ENCODE data around the gene CTNNA3. TPM values are rescaled to one million over a fixed set of nuclear protein-coding genes. Genes with fewer than 3 reads are reported as not detected.

Gene CTNNA3
- total and polyA plus RNA-seq, 2 of the 4 experiments (the other 2 are of a cell fraction) = 0.19 to 0.90 TPM

DNA sequence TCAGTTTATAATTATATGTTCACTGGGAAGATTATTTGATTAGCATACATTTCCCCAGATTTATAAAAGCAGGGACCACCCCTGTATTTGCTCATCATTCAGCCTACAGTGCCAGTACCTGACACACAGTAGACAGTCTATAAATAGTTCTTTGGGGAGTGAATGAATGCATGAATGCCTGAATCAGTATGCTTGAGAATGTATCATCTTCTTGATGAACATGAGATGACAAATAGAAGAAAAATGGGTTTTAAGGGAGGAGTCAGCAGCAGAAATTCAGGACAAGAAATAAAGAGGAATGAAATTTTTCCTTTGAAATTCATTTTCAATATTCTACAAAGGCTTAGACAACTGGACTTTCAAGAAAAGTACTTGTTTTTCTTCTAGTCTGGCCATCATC is 1066.0 kb downstream of the CTNNA3 start:
- BruUV-seq (replicated peaks) = no TSS peak
- CTCF ChIA-PET = no interaction called here
- intact Hi-C loops (cut with micrococcal nuclease) = no loop called here

More for the DNA sequence above, 1066.0 kb downstream of the CTNNA3 start:
- POLR2A ChIA-PET (ENCODE audit: unreplicated experiment) = no interaction called here
- TF ChIP-seq RCOR1 (IDR thresholded peaks at IDR 0.05; ENCODE audit: insufficient replicate concordance, low read length) (no peak), RFX5 (IDR thresholded peaks at IDR 0.05; ENCODE audit: low read depth, low read length) (no peak), MAZ (IDR thresholded peaks at IDR 0.05; ENCODE audit: borderline replicate concordance, low read depth, low read length) (no peak), MXI1 (IDR thresholded peaks at IDR 0.05; ENCODE audit: borderline replicate concordance, low read depth, low read length) (no peak), MAFK (IDR thresholded peaks at IDR 0.05; ENCODE audit: low read depth, low read length) (no peak), FOS (IDR thresholded peaks at IDR 0.05; ENCODE audit: low read depth, low read length) (no peak), SMC3 (IDR thresholded peaks at IDR 0.05; ENCODE audit: low read depth, low read length) (no peak), CHD1 (IDR thresholded peaks at IDR 0.05; ENCODE audit: low read depth, low read length) (no peak), CEBPB (IDR thresholded peaks at IDR 0.05; ENCODE audit: low read depth, low read length) (no peak), BHLHE40 (IDR thresholded peaks at IDR 0.05; ENCODE audit: low read depth, low read length) (no peak), NFE2L2 (IDR thresholded peaks at IDR 0.05; ENCODE audit: low read depth, low read length) (no peak), POLR2A (IDR thresholded peaks at IDR 0.05; ENCODE audit: low read depth, low read length) (no peak), RAD21 (IDR thresholded peaks at IDR 0.05; ENCODE audit: low read length) (no peak)
- TF ChIP-seq, protein P1, sequence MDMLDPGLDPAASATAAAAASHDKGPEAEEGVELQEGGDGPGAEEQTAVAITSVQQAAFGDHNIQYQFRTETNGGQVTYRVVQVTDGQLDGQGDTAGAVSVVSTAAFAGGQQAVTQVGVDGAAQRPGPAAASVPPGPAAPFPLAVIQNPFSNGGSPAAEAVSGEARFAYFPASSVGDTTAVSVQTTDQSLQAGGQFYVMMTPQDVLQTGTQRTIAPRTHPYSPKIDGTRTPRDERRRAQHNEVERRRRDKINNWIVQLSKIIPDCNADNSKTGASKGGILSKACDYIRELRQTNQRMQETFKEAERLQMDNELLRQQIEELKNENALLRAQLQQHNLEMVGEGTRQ (IDR thresholded peaks at IDR 0.05; ENCODE audit: low read depth, low read length) = no peak
- TF ChIP-seq, protein P2, sequence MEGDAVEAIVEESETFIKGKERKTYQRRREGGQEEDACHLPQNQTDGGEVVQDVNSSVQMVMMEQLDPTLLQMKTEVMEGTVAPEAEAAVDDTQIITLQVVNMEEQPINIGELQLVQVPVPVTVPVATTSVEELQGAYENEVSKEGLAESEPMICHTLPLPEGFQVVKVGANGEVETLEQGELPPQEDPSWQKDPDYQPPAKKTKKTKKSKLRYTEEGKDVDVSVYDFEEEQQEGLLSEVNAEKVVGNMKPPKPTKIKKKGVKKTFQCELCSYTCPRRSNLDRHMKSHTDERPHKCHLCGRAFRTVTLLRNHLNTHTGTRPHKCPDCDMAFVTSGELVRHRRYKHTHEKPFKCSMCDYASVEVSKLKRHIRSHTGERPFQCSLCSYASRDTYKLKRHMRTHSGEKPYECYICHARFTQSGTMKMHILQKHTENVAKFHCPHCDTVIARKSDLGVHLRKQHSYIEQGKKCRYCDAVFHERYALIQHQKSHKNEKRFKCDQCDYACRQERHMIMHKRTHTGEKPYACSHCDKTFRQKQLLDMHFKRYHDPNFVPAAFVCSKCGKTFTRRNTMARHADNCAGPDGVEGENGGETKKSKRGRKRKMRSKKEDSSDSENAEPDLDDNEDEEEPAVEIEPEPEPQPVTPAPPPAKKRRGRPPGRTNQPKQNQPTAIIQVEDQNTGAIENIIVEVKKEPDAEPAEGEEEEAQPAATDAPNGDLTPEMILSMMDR (conservative IDR thresholded peaks at IDR 0.05; ENCODE audit: low read depth, low read length) = no peak
- TF ChIP-seq, protein P3, sequence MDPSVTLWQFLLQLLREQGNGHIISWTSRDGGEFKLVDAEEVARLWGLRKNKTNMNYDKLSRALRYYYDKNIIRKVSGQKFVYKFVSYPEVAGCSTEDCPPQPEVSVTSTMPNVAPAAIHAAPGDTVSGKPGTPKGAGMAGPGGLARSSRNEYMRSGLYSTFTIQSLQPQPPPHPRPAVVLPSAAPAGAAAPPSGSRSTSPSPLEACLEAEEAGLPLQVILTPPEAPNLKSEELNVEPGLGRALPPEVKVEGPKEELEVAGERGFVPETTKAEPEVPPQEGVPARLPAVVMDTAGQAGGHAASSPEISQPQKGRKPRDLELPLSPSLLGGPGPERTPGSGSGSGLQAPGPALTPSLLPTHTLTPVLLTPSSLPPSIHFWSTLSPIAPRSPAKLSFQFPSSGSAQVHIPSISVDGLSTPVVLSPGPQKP (IDR thresholded peaks at IDR 0.05; ENCODE audit: borderline replicate concordance, low read depth, low read length) = no peak
- Histone ChIP-seq H3K36me3 (ENCODE audit: control insufficient read depth, insufficient read depth, low read length) (no peaks in the 10 kb centered on the region), H2BK20ac (ENCODE audit: low read depth, low read length) (no peak overlapping the region), H3K14ac (replicated peaks; ENCODE audit: low read depth, low read length) (no peak overlapping the region), H4K91ac (ENCODE audit: insufficient read depth, low read depth, low read length) (no peak overlapping the region), H3K9me3 (ENCODE audit: control insufficient read depth, insufficient read depth, low read length) (no peaks in the 10 kb centered on the region), H4K5ac (ENCODE audit: low read depth, low read length) (no peak overlapping the region), H4K20me1 (ENCODE audit: insufficient read depth, low read length) (no peaks in the 10 kb centered on the region), H3K9ac (ENCODE audit: low read depth, low read length) (no peak overlapping the region), H3K4ac (ENCODE audit: low read depth, low read length) (no peak overlapping the region), H3K4me3 (ENCODE audit: insufficient read depth, low read depth, low read length) (no peak overlapping the region), H2BK120ac (ENCODE audit: low read depth, low read length) (no peak overlapping the region), H3K79me1 (ENCODE audit: low read depth in 1 of 2, low read length in 2 of 2) (no peaks in the 10 kb centered on the region), H3K18ac (ENCODE audit: low read depth, low read length) (no peak overlapping the region), H2AFZ (replicated peaks; ENCODE audit: low read length, poor library complexity) (no peak overlapping the region), H2AK9ac (replicated peaks; ENCODE audit: low read depth, low read length, poor library complexity) (no peak overlapping the region), H3K27me3 (ENCODE audit: control insufficient read depth, insufficient read depth, low read length) (no peaks in the 10 kb centered on the region), H2BK5ac (ENCODE audit: low read depth, low read length, poor library complexity, severe bottlenecking) (no peak overlapping the region), H3K27ac (ENCODE audit: insufficient read depth, low read length) (no peak overlapping the region), H3K9me1 (ENCODE audit: insufficient read depth, low read length) (no peaks in the 10 kb centered on the region), H2AK5ac (ENCODE audit: low read depth, low read length) (no peak overlapping the region), H3K56ac (ENCODE audit: extremely low read depth, insufficient read depth, low read length) (no peak overlapping the region), H3K4me1 (ENCODE audit: control insufficient read depth, insufficient read depth, low read length) (no peaks in the 10 kb centered on the region), H2BK15ac (ENCODE audit: low read depth, low read length) (no peak overlapping the region), H3K23ac (ENCODE audit: low read depth, low read length) (no peak overlapping the region), H4K8ac (ENCODE audit: low read depth in 2 of 2, low read length in 2 of 2) (no peak overlapping the region), H3K4me2 (ENCODE audit: low read depth, low read length) (no peak overlapping the region)
- dilution Hi-C loops (cut with HindIII; ENCODE audit: low sequenced_read_pairs, unreplicated experiment) (no loop called here), in situ Hi-C loops (cut with MboI; ENCODE audit: low sequenced_read_pairs) (no loop called here)
- ATAC-seq (ENCODE audit: low read depth) = no peak
- DNase-seq = peak; percentile 3
